Testis (tissue), 2 donors: ENCODE data around the gene MBD3L4.

Experiments
- CTCF ChIP-seq, 3 experiments: fragments of 450-650 bp in 2 of 3; fragments of 200-600 bp in 1 of 3; sonication (generic) in 1 of 3; IDR thresholded peaks; one replicate each; pipeline ENCODE4 v1.5.1; 2016 to 2019; ENCODE audit warnings: antibody characterized with exemption in 3 of 3, mild to moderate bottlenecking in 2 of 3, moderate library complexity in 1 of 3
- POLR2A ChIP-seq: fragments of 450-650 bp; IDR thresholded peaks from one replicate; pipeline ENCODE4 v1.6.1; 2017; ENCODE audit warnings: antibody characterized with exemption, mild to moderate bottlenecking, moderate library complexity

GRCh38 chr19:7018828-7019227 lies 21.2 kb downstream of the MBD3L4 start:
- TF ChIP-seq POLR2A (no peak), CTCF (IDR thresholded peaks at IDR 0.05) (no peak)
